Endothelial cell of umbilical vein (primary cell): Measurements from ENCODE around the gene ELMO1.

Experiments
- EZH2 ChIP-seq: IDR thresholded peaks from 2 replicates; pipeline ENCODE4 v1.6.1; 2012; ENCODE audit warnings: borderline replicate concordance, low read depth, mild to moderate bottlenecking, moderate library complexity, low read length, inconsistent platforms; ENCODE audit not compliant: severe bottlenecking
- FOS ChIP-seq: IDR thresholded peaks from 2 replicates; pipeline ENCODE4 v1.6.1; 2011; ENCODE audit warnings: mild to moderate bottlenecking, low read length, moderate library complexity, borderline replicate concordance; ENCODE audit not compliant: insufficient read depth
- GATA2 ChIP-seq: IDR thresholded peaks from 2 replicates; pipeline ENCODE4 v1.7.0; 2011; ENCODE audit warnings: low read depth, mild to moderate bottlenecking, moderate library complexity, mixed read lengths, low read length; ENCODE audit not compliant: insufficient read length, insufficient read depth
- JUN ChIP-seq: IDR thresholded peaks from 2 replicates; pipeline ENCODE4 v1.6.1; 2011; ENCODE audit warnings: borderline replicate concordance, low read depth; ENCODE audit not compliant: insufficient read length, insufficient read depth
- MAX ChIP-seq: IDR thresholded peaks from 2 replicates; pipeline ENCODE4 v1.6.1; 2011; ENCODE audit not compliant: insufficient read depth, insufficient read length
- POLR2A ChIP-seq: IDR thresholded peaks from 2 replicates; pipeline ENCODE4 v1.6.1; 2012; ENCODE audit warnings: low read depth, mild to moderate bottlenecking, control low read depth, low read length
- POLR2AphosphoS5 ChIP-seq: IDR thresholded peaks from 2 replicates; pipeline ENCODE4 v1.6.1; 2012; ENCODE audit warnings: low read depth, mild to moderate bottlenecking, control low read depth, low read length, moderate library complexity; ENCODE audit not compliant: insufficient read depth
- TF ChIP-seq, protein P1 (sequence below), 2 donors: IDR thresholded peaks; 1 replicate in 1 of 2; 2 replicates in 1 of 2; pipeline ENCODE4 v1.5.1; 2011; ENCODE audit warnings: low read length in 2 of 2, mild to moderate bottlenecking in 2 of 2, moderate library complexity in 2 of 2, control low read depth in 1 of 2, inconsistent platforms in 1 of 2, low read depth in 1 of 2; ENCODE audit not compliant: insufficient read depth in 1 of 2; ENCODE audit errors: extremely low read depth in 1 of 2

- TF ChIP-seq, protein P1, sequence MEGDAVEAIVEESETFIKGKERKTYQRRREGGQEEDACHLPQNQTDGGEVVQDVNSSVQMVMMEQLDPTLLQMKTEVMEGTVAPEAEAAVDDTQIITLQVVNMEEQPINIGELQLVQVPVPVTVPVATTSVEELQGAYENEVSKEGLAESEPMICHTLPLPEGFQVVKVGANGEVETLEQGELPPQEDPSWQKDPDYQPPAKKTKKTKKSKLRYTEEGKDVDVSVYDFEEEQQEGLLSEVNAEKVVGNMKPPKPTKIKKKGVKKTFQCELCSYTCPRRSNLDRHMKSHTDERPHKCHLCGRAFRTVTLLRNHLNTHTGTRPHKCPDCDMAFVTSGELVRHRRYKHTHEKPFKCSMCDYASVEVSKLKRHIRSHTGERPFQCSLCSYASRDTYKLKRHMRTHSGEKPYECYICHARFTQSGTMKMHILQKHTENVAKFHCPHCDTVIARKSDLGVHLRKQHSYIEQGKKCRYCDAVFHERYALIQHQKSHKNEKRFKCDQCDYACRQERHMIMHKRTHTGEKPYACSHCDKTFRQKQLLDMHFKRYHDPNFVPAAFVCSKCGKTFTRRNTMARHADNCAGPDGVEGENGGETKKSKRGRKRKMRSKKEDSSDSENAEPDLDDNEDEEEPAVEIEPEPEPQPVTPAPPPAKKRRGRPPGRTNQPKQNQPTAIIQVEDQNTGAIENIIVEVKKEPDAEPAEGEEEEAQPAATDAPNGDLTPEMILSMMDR (IDR thresholded peaks at IDR 0.05; ENCODE audit: extremely low read depth in 1 of 2, insufficient read depth in 1 of 2, low read depth in 1 of 2, low read length in 2 of 2), result no peak
- TF ChIP-seq POLR2AphosphoS5, result no peak
- no peak for TF ChIP-seq MAX
- TF ChIP-seq FOS, result no peak
- no peak for TF ChIP-seq POLR2A
- TF ChIP-seq JUN, result no peak
- no peak for TF ChIP-seq EZH2
- TF ChIP-seq GATA2, result no peak
Observed at GRCh38 chr7:37282927-37283326, 165.7 kb downstream of the ELMO1 start.
